Superior temporal gyrus (tissue), 1 donor: ENCODE data around the gene KIF3A.

Experiments
- DNase-seq: peaks from one replicate; pipeline ENCODE4 v3.0.0-alpha.2; 2016; ENCODE audit errors: extremely low spot score

Gene KIF3A

DNA sequence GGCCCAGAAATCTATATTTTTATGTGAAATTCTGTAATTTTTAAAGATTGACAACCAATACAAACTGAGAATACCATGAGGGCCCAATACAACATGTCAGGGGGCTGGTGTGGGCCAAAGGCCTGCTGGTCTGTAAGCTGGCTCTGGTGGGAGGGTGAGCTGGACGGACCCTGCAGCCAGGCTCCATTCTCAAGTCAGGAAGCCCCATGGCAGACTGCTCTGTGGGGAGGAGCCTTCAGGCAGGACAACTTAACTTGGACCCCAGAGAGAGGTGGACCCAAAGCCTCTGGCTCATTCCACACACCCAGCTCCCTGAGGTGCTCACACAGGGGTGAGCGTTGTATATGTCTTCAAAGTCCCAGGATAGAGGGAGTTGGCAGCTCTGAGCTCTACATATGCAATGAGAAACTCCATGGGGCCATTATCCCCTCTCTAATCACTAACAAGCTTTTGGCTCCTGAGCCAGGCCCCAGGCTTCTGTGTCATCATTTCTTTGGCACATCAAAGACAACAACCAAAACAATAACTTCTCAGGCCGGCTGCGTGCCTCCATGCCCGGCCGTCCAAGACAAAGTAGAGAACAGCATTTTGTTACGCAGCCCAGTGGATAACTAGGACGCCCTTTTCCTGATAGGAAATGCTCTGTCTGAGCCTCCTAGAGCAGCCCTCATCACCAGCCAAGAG lies 33.3 kb upstream of the KIF3A start:
- no peak for DNase-seq

GRCh38 chr5:132768485-132768868 lies 31.1 kb upstream of the KIF3A start:
- no peak for DNase-seq

- DNase-seq: no peak
Observed at GRCh38 chr5:132767150-132767549, 29.8 kb upstream of the KIF3A start.

GRCh38 chr5:132766806-132767055 lies 29.4 kb upstream of the KIF3A start:
- DNase-seq: no peak

DNA sequence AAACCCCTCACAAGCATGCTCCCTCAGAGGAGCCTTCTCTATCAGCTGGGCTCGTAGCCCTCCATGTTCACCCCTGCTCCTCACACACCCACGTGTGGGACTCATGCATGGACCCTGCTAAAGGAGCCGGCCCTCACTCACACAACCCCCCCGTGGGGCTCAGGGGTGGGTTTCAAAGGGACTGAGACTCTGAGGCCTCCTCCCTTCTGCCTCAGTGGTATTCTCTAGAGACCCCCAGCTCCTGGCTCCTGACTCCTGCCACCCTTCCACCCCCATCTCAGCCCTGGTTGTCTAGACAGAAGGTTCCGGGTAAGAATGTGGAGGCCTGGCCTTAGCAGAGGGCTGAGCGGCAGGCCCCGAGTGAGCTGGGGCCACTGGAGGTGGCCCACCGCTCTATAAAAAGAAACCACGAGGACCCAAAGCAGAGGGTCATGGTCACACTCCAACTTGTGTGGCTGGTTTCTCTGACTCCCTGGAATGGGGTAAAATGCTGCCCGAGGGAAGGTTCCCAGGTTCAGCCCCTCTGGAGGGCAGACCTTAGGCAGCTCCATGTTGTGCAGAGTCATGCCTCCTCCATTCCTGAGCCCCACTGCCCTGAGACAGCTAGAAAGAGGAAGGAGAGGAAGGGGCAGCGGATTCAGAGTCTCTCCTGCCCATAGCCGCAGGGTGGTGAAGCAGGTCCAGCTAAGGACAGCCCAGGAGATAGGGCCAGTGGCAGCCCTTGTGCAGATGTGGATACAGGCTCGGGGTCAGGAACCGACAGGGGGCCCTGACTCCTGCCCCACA lies 28.9 kb upstream of the KIF3A start:
- no peak for DNase-seq

DNA sequence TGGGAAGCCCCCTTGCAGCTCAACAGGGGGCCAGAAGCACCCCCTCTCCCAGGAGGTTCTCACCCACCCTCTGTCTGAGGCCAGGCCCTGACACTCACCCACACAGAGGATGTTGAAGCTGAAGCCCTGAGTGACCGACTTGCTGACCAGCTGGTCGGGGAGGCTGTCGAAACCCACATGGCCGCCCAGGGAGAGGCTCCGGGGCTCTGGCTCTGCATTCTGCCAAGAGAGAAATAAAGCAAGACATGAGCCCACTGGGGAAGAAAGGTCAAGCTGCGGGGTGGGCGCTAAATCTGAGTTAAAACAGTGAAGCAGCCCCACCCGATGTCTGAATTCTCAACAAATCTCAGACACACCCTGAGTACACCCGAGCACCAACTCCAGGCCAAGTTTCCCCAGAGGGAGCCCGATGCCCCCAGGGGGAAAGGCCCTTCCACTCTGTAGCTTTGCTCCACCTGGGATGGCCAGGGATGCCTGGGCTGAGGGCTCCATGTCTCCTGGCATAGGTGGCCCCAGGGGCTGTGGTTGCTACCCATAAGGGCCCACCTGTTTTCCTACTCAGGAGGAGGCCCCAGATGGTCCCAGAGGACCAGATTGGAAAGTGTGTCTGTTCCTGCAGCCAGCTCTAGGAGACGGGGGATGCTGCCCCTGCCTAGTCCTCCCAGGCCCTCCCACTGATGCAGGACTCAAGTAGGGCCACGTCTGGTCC lies 28.1 kb upstream of the KIF3A start:
- DNase-seq: no peak

GRCh38 chr5:132764671-132765238 lies 27.4 kb upstream of the KIF3A start:
- no peak for DNase-seq

DNA sequence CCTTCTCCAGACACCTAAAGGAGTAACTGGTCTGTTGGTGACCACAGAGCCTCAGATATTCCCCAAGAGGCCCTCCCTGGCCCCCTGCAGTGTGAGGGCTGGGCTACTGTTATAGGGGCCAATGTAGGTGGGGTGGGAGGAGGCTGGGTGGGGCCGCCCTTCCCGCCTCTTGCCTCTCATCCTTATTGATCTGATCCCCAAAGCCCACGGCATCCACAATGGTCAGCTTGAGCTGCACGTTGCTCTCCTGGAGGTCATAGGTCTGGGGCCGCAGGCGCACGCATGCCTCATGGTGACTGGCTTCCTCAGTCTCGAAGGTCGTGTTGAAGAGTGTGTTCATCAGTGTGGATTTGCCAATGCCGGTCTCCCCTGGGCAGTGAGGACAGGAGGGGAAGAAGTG lies 26.7 kb upstream of the KIF3A start:
- no peak for DNase-seq

DNA sequence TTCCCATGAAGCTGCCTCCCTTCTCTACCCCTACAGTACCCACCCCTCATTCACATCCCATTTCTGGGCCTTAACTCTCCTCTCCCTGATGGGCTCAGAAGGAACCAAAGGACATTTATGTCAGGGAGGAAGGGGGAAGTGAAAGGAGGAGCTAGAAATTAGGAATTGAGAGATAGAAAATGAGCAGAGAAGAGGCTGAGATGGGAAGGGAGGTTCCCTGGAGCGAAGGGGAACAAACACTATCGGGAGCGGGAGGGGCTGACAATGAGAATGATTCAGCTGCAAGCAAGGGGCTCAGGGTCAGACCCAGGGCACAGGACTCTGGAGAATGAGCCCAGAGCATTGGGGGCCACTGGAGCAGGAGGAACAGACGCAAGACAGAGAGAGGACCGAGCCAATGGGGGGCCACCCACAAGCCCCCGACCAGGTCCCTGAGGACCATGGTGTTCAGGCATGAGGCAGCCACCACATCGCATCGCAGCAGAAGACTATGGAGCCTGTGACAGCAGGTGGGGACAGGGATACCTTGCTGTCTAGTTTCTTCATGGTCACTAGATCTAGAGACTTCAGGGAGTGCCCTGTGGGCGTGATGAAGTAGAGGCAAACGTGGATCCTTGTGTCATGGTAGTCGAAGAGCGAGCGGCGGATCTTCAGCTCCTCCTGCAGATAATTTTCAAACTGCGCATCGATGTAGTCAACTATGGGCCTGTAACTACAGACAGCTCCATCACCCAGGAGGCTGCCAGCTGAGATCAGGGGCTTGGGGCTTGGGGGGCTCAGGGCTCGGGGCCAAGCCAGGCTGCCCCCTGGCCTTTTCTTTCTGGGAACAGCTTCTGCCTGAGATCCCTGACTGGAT lies 26.1 kb upstream of the KIF3A start:
- no peak for DNase-seq

- DNase-seq: no peak
Observed at GRCh38 chr5:132762246-132763000, 25.1 kb upstream of the KIF3A start.

DNA sequence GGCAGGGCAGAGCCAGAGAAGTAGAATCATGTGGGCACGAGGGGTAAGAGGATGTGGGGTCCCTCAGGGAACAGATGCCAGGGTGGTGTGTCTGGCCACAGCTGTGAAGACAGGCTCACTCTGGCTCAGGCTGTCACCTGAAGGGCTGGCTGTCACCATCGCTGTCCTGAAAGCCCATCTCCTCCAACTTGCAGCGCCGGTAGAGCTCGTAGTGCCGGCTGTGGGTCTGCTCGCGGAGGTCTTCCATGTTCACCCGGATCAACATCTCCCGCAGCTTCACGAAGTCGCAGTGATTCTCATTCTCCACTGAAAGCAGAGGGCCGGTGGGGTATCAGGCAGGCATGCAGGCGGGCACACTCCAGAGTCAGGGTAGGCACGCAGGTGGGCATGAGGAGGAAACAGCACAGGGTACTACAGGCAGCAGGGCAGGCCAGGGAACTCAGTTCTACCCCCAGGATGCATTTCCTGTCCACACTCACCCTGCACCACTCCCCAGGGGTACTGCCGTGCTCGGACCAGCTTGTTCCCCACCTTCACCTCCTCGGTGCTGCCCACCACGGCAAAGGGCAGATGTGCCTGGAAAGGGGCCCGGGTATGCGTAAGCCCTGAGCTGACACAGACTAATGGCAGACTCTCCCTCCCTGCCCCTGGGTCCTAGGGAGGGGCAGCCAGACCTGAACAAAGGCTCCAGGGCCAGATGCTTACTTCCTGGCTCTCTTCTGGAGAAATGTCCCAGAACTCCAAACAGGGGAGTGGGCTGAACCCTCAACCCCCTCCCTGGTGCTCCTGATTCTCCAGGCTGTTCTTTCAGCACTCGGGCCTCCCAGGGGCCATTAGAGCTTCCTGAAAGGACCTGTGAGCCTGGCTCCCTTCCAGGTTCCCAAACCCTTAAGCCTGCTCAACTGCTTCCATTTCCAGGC lies 24.2 kb upstream of the KIF3A start:
- no peak for DNase-seq

GRCh38 chr5:132760601-132761317 lies 23.4 kb upstream of the KIF3A start:
- DNase-seq: no peak

DNA sequence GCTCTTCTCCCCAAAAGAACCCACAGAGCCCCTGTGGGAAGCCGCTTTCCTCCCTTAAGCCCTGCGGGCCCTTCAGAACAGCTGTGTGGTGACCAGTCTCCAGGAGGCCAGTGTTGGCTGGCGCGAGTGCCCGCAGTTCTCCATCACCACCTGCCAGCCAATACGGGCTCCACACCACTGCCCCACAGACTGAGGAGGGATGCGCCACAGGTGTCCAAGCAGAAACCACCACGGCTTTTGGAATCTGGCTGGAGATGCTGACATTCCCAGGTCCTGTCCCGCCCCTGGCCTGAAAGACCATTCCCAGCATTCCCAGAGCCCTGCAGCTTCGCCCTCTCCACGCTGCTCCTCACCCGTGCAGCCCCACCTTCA lies 22.7 kb upstream of the KIF3A start:
- DNase-seq: no peak

DNA sequence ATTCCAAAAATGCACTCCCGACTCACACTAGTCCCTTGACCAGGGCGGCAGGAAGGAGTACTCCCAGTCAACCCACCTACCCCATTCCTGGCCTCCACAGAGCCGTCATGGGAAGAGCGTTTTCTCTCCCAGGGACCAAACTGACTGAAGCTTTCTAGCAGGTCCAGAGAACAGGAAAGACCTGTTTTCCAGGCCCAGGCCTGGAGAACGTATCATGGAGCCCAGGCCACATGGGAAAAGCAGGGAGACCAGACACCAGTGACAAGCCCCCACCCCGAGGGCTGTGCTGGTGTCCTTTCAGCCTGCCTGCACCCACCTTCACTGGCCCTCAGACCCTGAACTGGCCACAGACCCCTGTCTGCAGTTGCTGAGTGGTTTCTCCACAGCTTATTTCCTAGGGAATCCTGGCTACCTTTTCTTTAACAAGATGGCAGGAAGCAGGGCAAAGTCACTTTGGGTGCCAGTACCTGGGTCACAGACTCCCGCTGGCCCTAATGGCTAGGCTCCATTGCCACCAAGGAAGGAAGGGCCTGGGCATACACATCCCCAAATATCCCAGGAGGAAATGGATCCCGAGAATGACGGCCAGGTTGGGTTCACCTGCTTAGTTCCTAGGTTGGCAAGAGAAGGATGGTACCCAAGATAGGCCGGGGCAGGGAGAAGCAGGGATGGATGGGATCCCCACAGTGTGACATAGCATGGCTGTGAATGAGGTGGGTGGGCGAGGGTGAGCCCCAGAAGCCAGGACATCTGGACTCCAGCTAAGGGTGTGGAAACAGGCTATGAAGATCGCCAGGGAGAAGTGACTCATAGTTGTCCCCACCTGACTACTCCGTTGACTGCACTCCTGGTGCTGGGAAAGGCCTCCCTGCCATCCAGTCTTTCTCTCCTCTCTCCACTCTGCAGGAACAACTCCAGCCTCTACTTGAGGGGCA lies 22.0 kb upstream of the KIF3A start:
- no peak for DNase-seq

- DNase-seq: no peak
Observed at GRCh38 chr5:132758451-132758850, 21.1 kb upstream of the KIF3A start.

GRCh38 chr5:132756542-132756941 lies 19.2 kb upstream of the KIF3A start:
- DNase-seq: no peak

DNA sequence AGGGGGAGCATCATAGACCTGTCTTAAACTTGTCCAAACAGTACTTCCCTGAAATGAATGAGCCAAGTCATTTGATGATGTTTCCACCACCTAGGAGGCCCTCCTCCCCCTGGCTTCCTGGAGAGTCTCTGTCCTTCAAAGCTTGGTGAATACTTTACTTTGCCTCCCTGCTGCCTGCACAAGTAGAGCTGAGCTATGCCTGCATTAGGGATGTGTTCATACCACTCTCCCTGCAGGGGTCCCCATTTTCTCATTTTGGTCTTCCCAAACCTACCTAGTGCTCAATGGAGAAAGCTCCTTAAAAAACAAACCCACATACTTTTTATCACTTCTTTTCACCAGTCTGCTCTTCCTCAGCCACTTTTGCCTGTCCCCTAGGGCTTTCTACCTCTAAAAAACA lies 17.6 kb upstream of the KIF3A start:
- peak; percentile 76 for DNase-seq

DNA sequence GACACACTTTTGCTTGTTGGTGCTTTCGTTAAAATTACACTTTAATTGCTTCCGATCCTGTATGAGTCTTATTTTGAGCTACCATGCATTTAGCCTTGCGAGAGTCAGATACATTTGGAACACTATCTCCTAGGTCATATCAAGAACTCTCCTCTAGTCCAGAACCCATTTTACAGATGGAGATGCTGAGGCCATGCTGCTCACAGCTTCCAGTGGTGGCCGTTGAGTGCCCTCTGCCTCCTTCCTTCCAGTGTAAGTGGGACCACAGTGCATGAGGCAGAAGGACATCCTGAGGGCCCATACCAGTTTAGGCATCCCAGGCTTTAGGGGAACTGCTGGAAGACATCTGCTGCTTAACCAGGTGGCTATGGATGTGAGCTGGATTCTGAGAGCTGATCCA lies 16.8 kb upstream of the KIF3A start:
- no peak for DNase-seq
